Loucy (cell line): ENCODE results near the gene MIGA1.

ENCODE experiments used
- H2AFZ ChIP-seq: fragments of 200-600 bp; sonication (generic); 2 replicates; pipeline ENCODE4 v1.6.0; 2016; ENCODE audit warnings: antibody characterized with exemption, mild to moderate bottlenecking, low read length, moderate library complexity
- H3F3A ChIP-seq: fragments of 200-600 bp; 2 replicates; pipeline ENCODE4 v1.6.0; 2016; ENCODE audit warnings: antibody characterized with exemption, low read depth, mild to moderate bottlenecking
- H3K27me3 ChIP-seq: fragments of 200-600 bp; sonication (generic); 2 replicates; pipeline ENCODE4 v1.6.1; 2014; ENCODE audit warnings: low read length, mild to moderate bottlenecking; ENCODE audit not compliant: insufficient read depth, poor library complexity, severe bottlenecking
- H3K36me3 ChIP-seq: fragments of 200-600 bp; sonication (generic); 2 replicates; pipeline ENCODE4 v1.6.1; 2016; ENCODE audit warnings: low read length; ENCODE audit not compliant: insufficient read depth
- H3K4me1 ChIP-seq: fragments of 200-600 bp; sonication (generic); 2 replicates; pipeline ENCODE4 v1.5.1; 2014; ENCODE audit warnings: low read length, mild to moderate bottlenecking; ENCODE audit not compliant: insufficient read depth, poor library complexity, severe bottlenecking
- H3K4me2 ChIP-seq: fragments of 200-600 bp; sonication (generic); 2 replicates; pipeline ENCODE4 v1.6.0; 2014; ENCODE audit warnings: antibody characterized with exemption, low read length, low read depth, mild to moderate bottlenecking; ENCODE audit not compliant: poor library complexity, severe bottlenecking
- H3K4me3 ChIP-seq: fragments of 200-600 bp; sonication (generic); 2 replicates; pipeline ENCODE4 v1.5.1; 2014; ENCODE audit warnings: low read length, mild to moderate bottlenecking, mixed read lengths; ENCODE audit not compliant: poor library complexity, severe bottlenecking
- H3K79me2 ChIP-seq: fragments of 200-600 bp; sonication (generic); 2 replicates; pipeline ENCODE4 v1.6.1; 2014; ENCODE audit warnings: low read length; ENCODE audit not compliant: insufficient read depth
- H3K9ac ChIP-seq: fragments of 200-600 bp; sonication (generic); 2 replicates; pipeline ENCODE4 v1.6.0; 2014; ENCODE audit warnings: mild to moderate bottlenecking, low read depth, low read length, moderate library complexity; ENCODE audit not compliant: poor library complexity, severe bottlenecking
- H3K9me2 ChIP-seq: fragments of 200-600 bp; sonication (generic); replicated peaks from 2 replicates; pipeline ENCODE4 v1.6.1; 2016; ENCODE audit warnings: low read depth, low read length, mixed read lengths
- H3K9me3 ChIP-seq: fragments of 200-600 bp; sonication (generic); 2 replicates; pipeline ENCODE4 v1.6.1; 2014; ENCODE audit warnings: mild to moderate bottlenecking, antibody characterized with exemption, low read length, low read depth; ENCODE audit not compliant: insufficient read depth
- H4K20me1 ChIP-seq: fragments of 200-600 bp; sonication (generic); 2 replicates; pipeline ENCODE4 v1.6.0; 2014; ENCODE audit warnings: antibody characterized with exemption, low read length, mild to moderate bottlenecking; ENCODE audit not compliant: insufficient read depth, poor library complexity, severe bottlenecking
- CTCF ChIP-seq: fragments of 200-600 bp; sonication (generic); conservative IDR thresholded peaks from 2 replicates; pipeline ENCODE4 v1.5.1; 2014; ENCODE audit warnings: mild to moderate bottlenecking, antibody characterized with exemption, low read length
- EZH2phosphoT487 ChIP-seq: fragments of 200-600 bp; IDR thresholded peaks from 2 replicates; pipeline ENCODE4 v1.6.1; 2018; ENCODE audit warnings: antibody characterized with exemption, mild to moderate bottlenecking, moderate library complexity, borderline replicate concordance

Gene MIGA1

GRCh38 chr1:77832901-77833300, 53.5 kb downstream of the MIGA1 start:
- H3K9ac ChIP-seq = no peak overlapping the region
- H3K4me1 ChIP-seq = no peaks in the 10 kb centered on the region
- H3K9me3 ChIP-seq = no peaks in the 10 kb centered on the region
- TF ChIP-seq CTCF (no peak), EZH2phosphoT487 (no peak)
- no peaks in the 10 kb centered on the region for H3K27me3 ChIP-seq
- H3K36me3 ChIP-seq = no peaks in the 10 kb centered on the region; the same call in 1 of the 2 replicates
- H2AFZ ChIP-seq = no peak overlapping the region
- no peaks in the 10 kb centered on the region for H4K20me1 ChIP-seq
- H3F3A ChIP-seq = no peaks in the 10 kb centered on the region
- no peaks in the 10 kb centered on the region for H3K79me2 ChIP-seq
- H3K4me3 ChIP-seq = no peak overlapping the region
- no peaks in the 10 kb centered on the region for H3K9me2 ChIP-seq
- no peak overlapping the region for H3K4me2 ChIP-seq

DNA sequence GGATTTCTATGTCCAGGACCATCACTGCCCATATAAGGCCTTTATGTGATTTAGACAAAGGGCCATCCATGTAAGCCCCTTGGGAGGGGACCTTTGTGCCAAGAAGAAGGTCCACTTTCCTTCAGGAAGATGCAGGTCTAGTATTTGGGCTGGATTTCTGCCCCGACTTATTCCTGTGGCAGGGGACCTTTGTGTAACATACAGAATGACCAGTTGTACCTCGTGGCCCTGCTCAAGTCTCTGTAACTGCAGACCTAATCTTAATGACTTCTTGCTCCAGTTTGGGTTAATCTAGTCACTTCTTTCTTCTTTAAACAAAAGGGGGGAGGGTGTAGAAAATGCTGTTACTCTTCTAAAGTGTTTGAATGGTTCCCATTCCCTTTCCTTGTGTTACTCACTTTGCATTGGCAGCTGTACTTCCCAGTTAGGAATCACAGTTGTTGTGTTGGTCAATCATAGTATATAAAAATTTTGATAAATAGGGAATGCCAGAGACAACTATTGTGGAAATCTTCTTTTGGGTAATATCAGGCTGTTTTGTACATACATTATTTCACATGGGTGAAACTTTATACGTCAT, 54.2 kb downstream of the MIGA1 start:
- Histone ChIP-seq H3K79me2 (no peaks in the 10 kb centered on the region), H3K27me3 (no peaks in the 10 kb centered on the region), H3K4me3 (no peak overlapping the region), H3K9me2 (no peaks in the 10 kb centered on the region), H3K9ac (no peak overlapping the region), H3K4me2 (no peak overlapping the region), H4K20me1 (no peaks in the 10 kb centered on the region), H3F3A (no peaks in the 10 kb centered on the region), H3K36me3 (no peaks in the 10 kb centered on the region; the same call in 1 of the 2 replicates), H3K9me3 (no peaks in the 10 kb centered on the region), H3K4me1 (no peaks in the 10 kb centered on the region), H2AFZ (no peak overlapping the region)
- TF ChIP-seq CTCF = no peak
- TF ChIP-seq EZH2phosphoT487 = no peak

- no peaks in the 10 kb centered on the region for H3K9me2 ChIP-seq
- H3K4me3 ChIP-seq = no peak overlapping the region
- H3K36me3 ChIP-seq = peaks cover 7% of the 10 kb centered on the region; the same call in 1 of the 2 replicates
- no peak overlapping the region for H3K9ac ChIP-seq
- H2AFZ ChIP-seq = no peak overlapping the region
- no peaks in the 10 kb centered on the region for H4K20me1 ChIP-seq
- no peaks in the 10 kb centered on the region for H3F3A ChIP-seq
- H3K27me3 ChIP-seq = no peaks in the 10 kb centered on the region
- H3K4me1 ChIP-seq = no peaks in the 10 kb centered on the region
- no peak for TF ChIP-seq EZH2phosphoT487
- no peak for TF ChIP-seq CTCF
- H3K4me2 ChIP-seq = no peak overlapping the region
- no peaks in the 10 kb centered on the region for H3K9me3 ChIP-seq
- H3K79me2 ChIP-seq = no peaks in the 10 kb centered on the region
These were observed 55.4 kb downstream of the MIGA1 start for GRCh38 chr1:77834771-77835334.
